ENCODE data around the gene ANXA1. TPM values are rescaled to one million over a fixed set of nuclear protein-coding genes. Genes with fewer than 3 reads are reported as not detected.

Gene ANXA1
- total RNA-seq, 4 donors from 2014 or later, result 101 to 281 (median 187) TPM

- peak; percentile 24 to 36 for TF ChIP-seq POLR2A (IDR thresholded peaks at IDR 0.05)
- TF ChIP-seq, protein P1, sequence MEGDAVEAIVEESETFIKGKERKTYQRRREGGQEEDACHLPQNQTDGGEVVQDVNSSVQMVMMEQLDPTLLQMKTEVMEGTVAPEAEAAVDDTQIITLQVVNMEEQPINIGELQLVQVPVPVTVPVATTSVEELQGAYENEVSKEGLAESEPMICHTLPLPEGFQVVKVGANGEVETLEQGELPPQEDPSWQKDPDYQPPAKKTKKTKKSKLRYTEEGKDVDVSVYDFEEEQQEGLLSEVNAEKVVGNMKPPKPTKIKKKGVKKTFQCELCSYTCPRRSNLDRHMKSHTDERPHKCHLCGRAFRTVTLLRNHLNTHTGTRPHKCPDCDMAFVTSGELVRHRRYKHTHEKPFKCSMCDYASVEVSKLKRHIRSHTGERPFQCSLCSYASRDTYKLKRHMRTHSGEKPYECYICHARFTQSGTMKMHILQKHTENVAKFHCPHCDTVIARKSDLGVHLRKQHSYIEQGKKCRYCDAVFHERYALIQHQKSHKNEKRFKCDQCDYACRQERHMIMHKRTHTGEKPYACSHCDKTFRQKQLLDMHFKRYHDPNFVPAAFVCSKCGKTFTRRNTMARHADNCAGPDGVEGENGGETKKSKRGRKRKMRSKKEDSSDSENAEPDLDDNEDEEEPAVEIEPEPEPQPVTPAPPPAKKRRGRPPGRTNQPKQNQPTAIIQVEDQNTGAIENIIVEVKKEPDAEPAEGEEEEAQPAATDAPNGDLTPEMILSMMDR (IDR thresholded peaks at IDR 0.05), result peak in 1 of 4 experiments; percentile 4
- Histone ChIP-seq H3K4me3 (peak overlapping the region; percentile 29 to 44), H3K36me3 (no peaks in the 10 kb centered on the region), H3K27ac (peak overlapping the region; percentile 78 to 86), H3K27me3 (no peaks in the 10 kb centered on the region), H3K9me3 (no peaks in the 10 kb centered on the region), H3K4me1 (no peaks in the 10 kb centered on the region)
- intact Hi-C loops (cut with DNase I; ENCODE audit: low total_unique reads), result no loop called here
- DNase-seq, result peak; percentile 65 to 78
Observed at GRCh38 chr9:73132034-73132776, 19.5 kb upstream of the ANXA1 start.

GRCh38 chr9:73133022-73133651, 18.5 kb upstream of the ANXA1 start:
- no peaks in the 10 kb centered on the region for H3K27me3 ChIP-seq
- H3K4me1 ChIP-seq, result no peaks in the 10 kb centered on the region
- intact Hi-C loops (cut with DNase I; ENCODE audit: low total_unique reads), result no loop called here
- H3K4me3 ChIP-seq, result peak overlapping the region in 1 of 2 donors; percentile 44
- DNase-seq, result no peak
- H3K9me3 ChIP-seq, result no peaks in the 10 kb centered on the region
- H3K36me3 ChIP-seq, result no peaks in the 10 kb centered on the region
- no peak for TF ChIP-seq POLR2A (IDR thresholded peaks at IDR 0.05)
- TF ChIP-seq, protein P1 (IDR thresholded peaks at IDR 0.05), result no peak
- H3K27ac ChIP-seq, result peak overlapping the region; percentile 78 to 86

DNA sequence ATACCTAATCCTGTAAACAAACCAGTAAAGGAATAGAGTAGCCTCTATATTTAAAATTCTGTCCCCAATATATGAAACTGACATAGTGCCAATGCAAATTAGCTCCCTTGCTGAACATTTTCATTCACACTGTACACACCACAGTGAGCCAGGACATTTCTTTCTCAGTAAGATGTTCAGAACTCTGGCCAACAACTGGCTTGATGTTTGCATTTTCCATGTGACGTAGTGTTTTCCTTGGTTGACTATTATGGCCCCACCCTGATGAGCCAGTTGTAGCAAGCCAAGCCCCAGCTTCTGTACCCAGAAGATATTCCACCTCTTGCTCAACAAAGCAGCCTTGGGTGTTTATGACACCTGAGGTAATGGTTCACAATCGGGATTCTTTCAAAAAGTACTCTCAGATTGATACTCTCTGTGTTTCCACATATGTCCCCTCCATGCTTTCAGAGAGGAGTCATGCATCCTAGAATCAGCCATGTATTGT, 17.7 kb upstream of the ANXA1 start:
- Histone ChIP-seq H3K27ac (no peak overlapping the region), H3K36me3 (no peaks in the 10 kb centered on the region), H3K9me3 (no peaks in the 10 kb centered on the region), H3K4me1 (no peaks in the 10 kb centered on the region), H3K4me3 (no peak overlapping the region), H3K27me3 (no peaks in the 10 kb centered on the region)
- TF ChIP-seq, protein P1 (IDR thresholded peaks at IDR 0.05), result no peak
- TF ChIP-seq POLR2A (IDR thresholded peaks at IDR 0.05), result no peak
- DNase-seq, result no peak
- intact Hi-C loops (cut with DNase I; ENCODE audit: low total_unique reads), result no loop called here

- no peak overlapping the region for H3K27ac ChIP-seq
- H3K9me3 ChIP-seq, result no peaks in the 10 kb centered on the region
- TF ChIP-seq, protein P1 (IDR thresholded peaks at IDR 0.05), result no peak
- TF ChIP-seq POLR2A (IDR thresholded peaks at IDR 0.05), result no peak
Observed at GRCh38 chr9:73135394-73135793, 16.3 kb upstream of the ANXA1 start.

GRCh38 chr9:73137286-73137899, 14.3 kb upstream of the ANXA1 start:
- no peak for TF ChIP-seq POLR2A (IDR thresholded peaks at IDR 0.05)
- TF ChIP-seq, protein P1 (IDR thresholded peaks at IDR 0.05), result no peak
- intact Hi-C loops (cut with DNase I; ENCODE audit: low total_unique reads), result no loop called here
- DNase-seq, result no peak
- H3K4me1 ChIP-seq, result no peaks in the 10 kb centered on the region
- no peaks in the 10 kb centered on the region for H3K9me3 ChIP-seq
- H3K27ac ChIP-seq, result no peak overlapping the region
- no peaks in the 10 kb centered on the region for H3K36me3 ChIP-seq
- H3K4me3 ChIP-seq, result no peak overlapping the region
- no peaks in the 10 kb centered on the region for H3K27me3 ChIP-seq

More at GRCh38 chr9:73135394-73135793, 16.3 kb upstream of the ANXA1 start:
- Histone ChIP-seq H3K4me1 (no peaks in the 10 kb centered on the region), H3K36me3 (no peaks in the 10 kb centered on the region), H3K4me3 (no peak overlapping the region), H3K27me3 (no peaks in the 10 kb centered on the region)
- DNase-seq, result no peak
- intact Hi-C loops (cut with DNase I; ENCODE audit: low total_unique reads), result no loop called here

Data from uterus (tissue), 4 donors.